Measurements from ENCODE around the gene THAP7. TPM values are rescaled to one million over a fixed set of nuclear protein-coding genes. Genes with fewer than 3 reads are reported as not detected.

Gene THAP7
- total and polyA plus RNA-seq, 9 of the 15 experiments (the other 6 are each of a cell fraction or from before 2014, with no cell fraction given), result 7.9 to 263 (median 84.1) TPM

DNA sequence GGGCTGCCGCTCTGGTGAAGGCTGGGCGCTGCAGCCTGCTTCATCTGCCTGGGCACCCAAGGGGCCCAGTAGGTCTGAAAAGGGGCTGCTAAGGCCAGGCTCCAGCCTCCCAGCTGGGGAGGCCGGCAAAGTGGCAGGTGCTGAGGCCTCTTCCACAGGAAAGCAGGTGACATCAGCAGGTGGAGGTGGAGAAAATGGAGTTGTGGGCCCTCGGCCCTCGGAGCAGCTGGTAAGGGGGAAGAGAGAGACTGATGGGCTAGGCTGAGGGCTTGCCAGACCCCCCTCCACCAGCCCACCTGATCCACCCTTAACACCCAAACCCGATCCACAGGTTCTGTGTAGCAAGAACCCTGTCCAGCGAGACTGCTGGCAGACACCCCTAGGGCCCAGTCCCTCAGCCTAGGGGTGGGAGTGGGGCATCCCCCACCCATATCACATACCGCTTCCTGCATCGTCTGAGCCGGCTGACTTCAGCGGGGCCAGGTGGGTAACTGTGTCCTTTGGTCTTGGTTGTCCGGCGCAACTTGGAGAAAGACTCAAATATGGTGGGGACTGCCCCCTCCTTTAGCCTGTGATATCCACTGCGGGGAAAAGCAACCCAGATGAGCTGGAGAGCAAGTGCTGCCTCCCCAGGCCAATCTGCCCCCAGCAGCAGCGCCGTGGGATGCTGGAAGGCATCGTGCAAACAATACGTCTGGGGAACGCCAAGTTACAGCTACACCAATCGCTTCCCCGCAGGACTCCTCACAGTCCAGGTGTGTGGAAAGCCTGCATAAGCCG, 1.5 kb downstream of the THAP7 start (continued):
- TF ChIP-seq RAD51 (IDR thresholded peaks at IDR 0.05; ENCODE audit: borderline replicate concordance, low read depth), result no peak
- TF ChIP-seq CREM (IDR thresholded peaks at IDR 0.05; ENCODE audit: low read depth), result no peak
- TF ChIP-seq MIER1 (IDR thresholded peaks at IDR 0.05; ENCODE audit: low read depth), result no peak
- no peak for TF ChIP-seq ZNF282 (CRISPR knock-in tag; IDR thresholded peaks at IDR 0.05)
- TF ChIP-seq FOXK1 (CRISPR knock-in tag; IDR thresholded peaks at IDR 0.05; ENCODE audit: borderline replicate concordance), result no peak
- TF ChIP-seq YY1 (IDR thresholded peaks at IDR 0.05; ENCODE audit: borderline replicate concordance in 1 of 3, control insufficient read depth in 1 of 3, extremely low read depth in 1 of 3, insufficient read depth in 3 of 3, insufficient read length in 1 of 3, insufficient replicate concordance in 2 of 3, low read depth in 1 of 3, low read length in 2 of 3), result peak in 1 of 3 experiments; percentile 15
- TF ChIP-seq HMG20A (CRISPR knock-in tag; conservative IDR thresholded peaks at IDR 0.05), result no peak
- no peak for TF ChIP-seq JUN (IDR thresholded peaks at IDR 0.05; ENCODE audit: borderline replicate concordance, low read depth, low read length)
- no peak for TF ChIP-seq JUN (CRISPR knock-in tag; IDR thresholded peaks at IDR 0.05; ENCODE audit: borderline replicate concordance)
- no peak for TF ChIP-seq NFE2 (IDR thresholded peaks at IDR 0.05; ENCODE audit: low read depth)
- TF ChIP-seq, protein P1, sequence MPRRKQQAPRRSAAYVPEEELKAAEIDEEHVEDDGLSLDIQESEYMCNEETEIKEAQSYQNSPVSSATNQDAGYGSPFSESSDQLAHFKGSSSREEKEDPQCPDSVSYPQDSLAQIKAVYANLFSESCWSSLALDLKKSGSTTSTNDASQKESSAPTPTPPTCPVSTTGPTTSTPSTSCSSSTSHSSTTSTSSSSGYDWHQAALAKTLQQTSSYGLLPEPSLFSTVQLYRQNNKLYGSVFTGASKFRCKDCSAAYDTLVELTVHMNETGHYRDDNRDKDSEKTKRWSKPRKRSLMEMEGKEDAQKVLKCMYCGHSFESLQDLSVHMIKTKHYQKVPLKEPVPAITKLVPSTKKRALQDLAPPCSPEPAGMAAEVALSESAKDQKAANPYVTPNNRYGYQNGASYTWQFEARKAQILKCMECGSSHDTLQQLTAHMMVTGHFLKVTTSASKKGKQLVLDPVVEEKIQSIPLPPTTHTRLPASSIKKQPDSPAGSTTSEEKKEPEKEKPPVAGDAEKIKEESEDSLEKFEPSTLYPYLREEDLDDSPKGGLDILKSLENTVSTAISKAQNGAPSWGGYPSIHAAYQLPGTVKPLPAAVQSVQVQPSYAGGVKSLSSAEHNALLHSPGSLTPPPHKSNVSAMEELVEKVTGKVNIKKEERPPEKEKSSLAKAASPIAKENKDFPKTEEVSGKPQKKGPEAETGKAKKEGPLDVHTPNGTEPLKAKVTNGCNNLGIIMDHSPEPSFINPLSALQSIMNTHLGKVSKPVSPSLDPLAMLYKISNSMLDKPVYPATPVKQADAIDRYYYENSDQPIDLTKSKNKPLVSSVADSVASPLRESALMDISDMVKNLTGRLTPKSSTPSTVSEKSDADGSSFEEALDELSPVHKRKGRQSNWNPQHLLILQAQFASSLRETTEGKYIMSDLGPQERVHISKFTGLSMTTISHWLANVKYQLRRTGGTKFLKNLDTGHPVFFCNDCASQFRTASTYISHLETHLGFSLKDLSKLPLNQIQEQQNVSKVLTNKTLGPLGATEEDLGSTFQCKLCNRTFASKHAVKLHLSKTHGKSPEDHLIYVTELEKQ (CRISPR knock-in tag; IDR thresholded peaks at IDR 0.05), result no peak
- no peak for TF ChIP-seq SMAD1 (IDR thresholded peaks at IDR 0.05; ENCODE audit: low read depth, low read length, partially characterized antibody)
- 0 out of 2 replicates have a peak, but pooled peaks have one; percentile 12 for TF ChIP-seq HIVEP1 (CRISPR knock-in tag; IDR thresholded peaks at IDR 0.05)
- TF ChIP-seq CXXC5 (CRISPR knock-in tag; IDR thresholded peaks at IDR 0.05), result no peak; the same call in 1 of the 2 replicates
- TF ChIP-seq ETV6 (IDR thresholded peaks at IDR 0.05; ENCODE audit: borderline replicate concordance in 1 of 2, low read depth in 2 of 2, low read length in 1 of 2), result no peak
- no peak for TF ChIP-seq ETV6 (CRISPR knock-in tag; IDR thresholded peaks at IDR 0.05; ENCODE audit: borderline replicate concordance)
- TF ChIP-seq, protein P2, sequence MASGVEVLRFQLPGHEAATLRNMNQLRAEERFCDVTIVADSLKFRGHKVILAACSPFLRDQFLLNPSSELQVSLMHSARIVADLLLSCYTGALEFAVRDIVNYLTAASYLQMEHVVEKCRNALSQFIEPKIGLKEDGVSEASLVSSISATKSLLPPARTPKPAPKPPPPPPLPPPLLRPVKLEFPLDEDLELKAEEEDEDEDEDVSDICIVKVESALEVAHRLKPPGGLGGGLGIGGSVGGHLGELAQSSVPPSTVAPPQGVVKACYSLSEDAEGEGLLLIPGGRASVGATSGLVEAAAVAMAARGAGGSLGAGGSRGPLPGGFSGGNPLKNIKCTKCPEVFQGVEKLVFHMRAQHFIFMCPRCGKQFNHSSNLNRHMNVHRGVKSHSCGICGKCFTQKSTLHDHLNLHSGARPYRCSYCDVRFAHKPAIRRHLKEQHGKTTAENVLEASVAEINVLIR (CRISPR knock-in tag; IDR thresholded peaks at IDR 0.05), result no peak
- TF ChIP-seq ZNF583 (CRISPR knock-in tag; IDR thresholded peaks at IDR 0.05), result no peak
- TF ChIP-seq, protein P3, sequence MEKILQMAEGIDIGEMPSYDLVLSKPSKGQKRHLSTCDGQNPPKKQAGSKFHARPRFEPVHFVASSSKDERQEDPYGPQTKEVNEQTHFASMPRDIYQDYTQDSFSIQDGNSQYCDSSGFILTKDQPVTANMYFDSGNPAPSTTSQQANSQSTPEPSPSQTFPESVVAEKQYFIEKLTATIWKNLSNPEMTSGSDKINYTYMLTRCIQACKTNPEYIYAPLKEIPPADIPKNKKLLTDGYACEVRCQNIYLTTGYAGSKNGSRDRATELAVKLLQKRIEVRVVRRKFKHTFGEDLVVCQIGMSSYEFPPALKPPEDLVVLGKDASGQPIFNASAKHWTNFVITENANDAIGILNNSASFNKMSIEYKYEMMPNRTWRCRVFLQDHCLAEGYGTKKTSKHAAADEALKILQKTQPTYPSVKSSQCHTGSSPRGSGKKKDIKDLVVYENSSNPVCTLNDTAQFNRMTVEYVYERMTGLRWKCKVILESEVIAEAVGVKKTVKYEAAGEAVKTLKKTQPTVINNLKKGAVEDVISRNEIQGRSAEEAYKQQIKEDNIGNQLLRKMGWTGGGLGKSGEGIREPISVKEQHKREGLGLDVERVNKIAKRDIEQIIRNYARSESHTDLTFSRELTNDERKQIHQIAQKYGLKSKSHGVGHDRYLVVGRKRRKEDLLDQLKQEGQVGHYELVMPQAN (IDR thresholded peaks at IDR 0.05; ENCODE audit: borderline replicate concordance), result no peak
- no peak for TF ChIP-seq SAP30 (IDR thresholded peaks at IDR 0.05; ENCODE audit: borderline replicate concordance, insufficient read depth, low read depth, low read length, poor library complexity, severe bottlenecking)
- TF ChIP-seq RHOXF2B (CRISPR knock-in tag; conservative IDR thresholded peaks at IDR 0.05), result peak; percentile 92
- TF ChIP-seq TAL1 (IDR thresholded peaks at IDR 0.05), result no peak
